NCI-H2196 treated with DMSO at 0.1 percent for 48 hours (cell line): ENCODE measurements around the gene DOCK9.

Source experiments
- DNase-seq: peaks from one replicate; lab custom pipeline; 2025; ENCODE audit not compliant: unreplicated experiment; lab: John Stamatoyannopoulos, UW

DOCK9 gene

GRCh38 chr13:98998831-98999638, 21.2 kb upstream of the DOCK9 start:
- no peak for DNase-seq

GRCh38 chr13:98997738-98998641, 20.1 kb upstream of the DOCK9 start:
- DNase-seq = no peak

GRCh38 chr13:98997011-98997730, 19.3 kb upstream of the DOCK9 start:
- DNase-seq = no peak

GRCh38 chr13:98996046-98996445, 18.2 kb upstream of the DOCK9 start:
- DNase-seq = no peak

- no peak for DNase-seq
Measured at GRCh38 chr13:98994896-98995295, 17.0 kb upstream of the DOCK9 start.

- no peak for DNase-seq
Measured at GRCh38 chr13:98994080-98994479, 16.2 kb upstream of the DOCK9 start.

GRCh38 chr13:98992355-98992754, 14.5 kb upstream of the DOCK9 start:
- DNase-seq = no peak

GRCh38 chr13:98990701-98991100, 12.8 kb upstream of the DOCK9 start:
- no peak for DNase-seq

GRCh38 chr13:98989469-98990235, 11.8 kb upstream of the DOCK9 start:
- no peak for DNase-seq

GRCh38 chr13:98988780-98989179, 10.9 kb upstream of the DOCK9 start:
- DNase-seq = no peak

GRCh38 chr13:98988277-98988676, 10.4 kb upstream of the DOCK9 start:
- no peak for DNase-seq

GRCh38 chr13:98987275-98987674, 9.4 kb upstream of the DOCK9 start:
- no peak for DNase-seq

- no peak for DNase-seq
Measured at GRCh38 chr13:98986226-98986846, 8.5 kb upstream of the DOCK9 start.

GRCh38 chr13:98985591-98985990, 7.7 kb upstream of the DOCK9 start:
- no peak for DNase-seq

- no peak for DNase-seq
Measured at GRCh38 chr13:98984983-98985382, 7.1 kb upstream of the DOCK9 start.

- no peak for DNase-seq
Measured at GRCh38 chr13:98984118-98984517, 6.3 kb upstream of the DOCK9 start.

- DNase-seq = no peak
Measured at GRCh38 chr13:98983182-98983581, 5.3 kb upstream of the DOCK9 start.

GRCh38 chr13:98981369-98982080, 3.7 kb upstream of the DOCK9 start:
- DNase-seq = no peak

- DNase-seq = no peak
Measured at GRCh38 chr13:98979012-98979660, 1.3 kb upstream of the DOCK9 start.
